ENCODE measurements around the gene PROX2.

DNA sequence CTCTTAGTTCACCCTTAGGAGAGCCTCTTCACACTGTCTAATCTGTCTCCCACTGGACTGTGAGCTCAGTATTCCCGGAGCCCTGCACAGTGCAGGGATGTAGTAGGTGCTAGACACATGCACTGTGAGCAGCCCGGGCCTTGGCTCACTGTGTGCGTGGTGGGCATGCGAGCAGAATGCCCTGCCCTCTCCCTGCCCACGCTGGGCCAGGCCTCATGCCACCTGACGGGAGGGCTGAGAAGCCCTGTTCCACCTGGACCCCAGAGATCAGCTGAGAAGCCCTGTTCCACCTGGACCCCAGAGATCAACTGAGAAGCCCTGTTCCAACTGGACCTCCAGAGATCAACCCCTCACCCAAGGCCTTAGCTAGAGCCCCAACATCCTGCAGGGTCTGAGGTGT is 36.2 kb upstream of the PROX2 start:
- TF ChIP-seq, protein P1, sequence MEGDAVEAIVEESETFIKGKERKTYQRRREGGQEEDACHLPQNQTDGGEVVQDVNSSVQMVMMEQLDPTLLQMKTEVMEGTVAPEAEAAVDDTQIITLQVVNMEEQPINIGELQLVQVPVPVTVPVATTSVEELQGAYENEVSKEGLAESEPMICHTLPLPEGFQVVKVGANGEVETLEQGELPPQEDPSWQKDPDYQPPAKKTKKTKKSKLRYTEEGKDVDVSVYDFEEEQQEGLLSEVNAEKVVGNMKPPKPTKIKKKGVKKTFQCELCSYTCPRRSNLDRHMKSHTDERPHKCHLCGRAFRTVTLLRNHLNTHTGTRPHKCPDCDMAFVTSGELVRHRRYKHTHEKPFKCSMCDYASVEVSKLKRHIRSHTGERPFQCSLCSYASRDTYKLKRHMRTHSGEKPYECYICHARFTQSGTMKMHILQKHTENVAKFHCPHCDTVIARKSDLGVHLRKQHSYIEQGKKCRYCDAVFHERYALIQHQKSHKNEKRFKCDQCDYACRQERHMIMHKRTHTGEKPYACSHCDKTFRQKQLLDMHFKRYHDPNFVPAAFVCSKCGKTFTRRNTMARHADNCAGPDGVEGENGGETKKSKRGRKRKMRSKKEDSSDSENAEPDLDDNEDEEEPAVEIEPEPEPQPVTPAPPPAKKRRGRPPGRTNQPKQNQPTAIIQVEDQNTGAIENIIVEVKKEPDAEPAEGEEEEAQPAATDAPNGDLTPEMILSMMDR (conservative IDR thresholded peaks at IDR 0.05): no peak
- no peak for TF ChIP-seq ZFX (IDR thresholded peaks at IDR 0.05)
